Liver (tissue), 9 donors: ENCODE results near the gene HCAR2. TPM values are rescaled to one million over a fixed set of nuclear protein-coding genes. Genes with fewer than 3 reads are reported as not detected.
"Not testable (repeated sequence)": the region's sequence is repeated elsewhere in the genome, so short reads cannot be mapped to it uniquely, and the experiment has no call there.

Experiments used
- DNase-seq: peaks from one replicate; pipeline ENCODE4 v3.0.0-alpha.2; 2017; ENCODE audit warnings: low spot score
- H3K27ac ChIP-seq, 2 donors: one replicate each; pipeline ENCODE4 v1.7.0; 2013; ENCODE audit warnings: inconsistent platforms in 2 of 2, low read length in 2 of 2, control low read depth in 1 of 2, low read depth in 1 of 2, mild to moderate bottlenecking in 1 of 2
- H3K27me3 ChIP-seq, 4 donors: one replicate each; pipeline versions ENCODE4 v1.6.1 to v1.7.0; 2013; ENCODE audit warnings: low read length in 3 of 4, inconsistent platforms in 1 of 4, mild to moderate bottlenecking in 1 of 4, moderate library complexity in 1 of 4; ENCODE audit not compliant: control insufficient read depth in 4 of 4, insufficient read depth in 4 of 4
- H3K36me3 ChIP-seq, 4 donors: one replicate each; pipeline versions ENCODE4 v1.6.1 to v1.7.0; 2013; ENCODE audit warnings: low read length in 3 of 4, mild to moderate bottlenecking in 3 of 4, low read depth in 1 of 4, moderate library complexity in 1 of 4; ENCODE audit not compliant: control insufficient read depth in 4 of 4, insufficient read depth in 3 of 4
- H3K4me1 ChIP-seq, 4 donors: one replicate each; pipeline versions ENCODE4 v1.6.1 to v1.7.0; 2013; ENCODE audit warnings: low read length in 3 of 4, mild to moderate bottlenecking in 3 of 4, moderate library complexity in 1 of 4; ENCODE audit not compliant: control insufficient read depth in 4 of 4, insufficient read depth in 4 of 4
- H3K4me3 ChIP-seq, 3 donors: one replicate each; pipeline versions ENCODE4 v1.6.1 to v1.7.0; 2013; ENCODE audit warnings: low read length in 3 of 3, control low read depth in 1 of 3, low read depth in 1 of 3, mild to moderate bottlenecking in 1 of 3
- H3K9ac ChIP-seq, 2 donors: one replicate each; pipeline ENCODE4 v1.7.0; 2013; ENCODE audit warnings: low read length in 2 of 2, mild to moderate bottlenecking in 2 of 2, moderate library complexity in 2 of 2, control low read depth in 1 of 2, low read depth in 1 of 2
- H3K9me3 ChIP-seq, 4 donors: one replicate each; pipeline versions ENCODE4 v1.6.1 to v1.7.0; 2013; ENCODE audit warnings: low read length in 3 of 4; ENCODE audit not compliant: control insufficient read depth in 4 of 4
- GABPA ChIP-seq, 2 donors: IDR thresholded peaks in 1 of 2; conservative IDR thresholded peaks in 1 of 2; 2 replicates each; pipeline ENCODE4 v1.6.1; 2016; ENCODE audit warnings: antibody characterized with exemption in 2 of 2, mild to moderate bottlenecking in 1 of 2, moderate library complexity in 1 of 2
- HNF4A ChIP-seq, 2 donors: conservative IDR thresholded peaks; 2 replicates each; pipeline ENCODE4 v1.6.1; 2016; ENCODE audit warnings: antibody characterized with exemption in 2 of 2, mild to moderate bottlenecking in 2 of 2
- JUND ChIP-seq, 2 donors: IDR thresholded peaks; 2 replicates each; pipeline ENCODE4 v1.6.1; 2016; ENCODE audit warnings: antibody characterized with exemption in 2 of 2
- MAX ChIP-seq: IDR thresholded peaks from 2 replicates; pipeline ENCODE4 v1.6.1; 2016; ENCODE audit warnings: antibody characterized with exemption
- NR2F2 ChIP-seq: IDR thresholded peaks from 2 replicates; pipeline ENCODE4 v1.6.1; 2016; ENCODE audit warnings: antibody characterized with exemption
- RAD21 ChIP-seq, 2 donors: IDR thresholded peaks; 2 replicates each; pipeline ENCODE4 v1.6.1; 2016; ENCODE audit warnings: antibody characterized with exemption in 2 of 2, mild to moderate bottlenecking in 2 of 2
- RXRA ChIP-seq, 2 donors: IDR thresholded peaks; 2 replicates each; pipeline ENCODE4 v1.6.1; 2017 to 2018; ENCODE audit warnings: antibody characterized with exemption in 2 of 2, mild to moderate bottlenecking in 1 of 2
- YY1 ChIP-seq: IDR thresholded peaks from 2 replicates; pipeline ENCODE4 v1.6.1; 2016; ENCODE audit warnings: antibody characterized with exemption, mild to moderate bottlenecking
- WGBS: extraction: QIAGEN DNeasy Blood & Tissue Kit; methylation state at CpG from one replicate; pipeline ENCODE4 v1.1.7; 2013; 5-methylcytosine and 5-hydroxymethylcytosine counted together
- polyA plus RNA-seq, 2 donors: library from polyadenylated mRNA; stranded (reverse) in 1 of 2; unstranded in 1 of 2; fragments of 200-250 nt in 1 of 2; fragments of >200 nt in 1 of 2; fragmentation: Nextera tagmentation in 1 of 2; extraction: Ambion mirVana in 1 of 2; gene quantifications; one replicate each; pipeline versions ENCODE4 v1.2.1 to v1.2.3, GENCODE V29; 2013 to 2015
- total RNA-seq, 2 donors: library from RNA; depleted of rRNA; stranded (reverse); fragments of >200 nt; gene quantifications; one replicate each; pipeline ENCODE4 v1.2.3, GENCODE V29; 2014
- TF ChIP-seq, protein P1 (sequence below): IDR thresholded peaks from 2 replicates; pipeline ENCODE4 v1.6.1; 2016; ENCODE audit warnings: antibody characterized with exemption
- TF ChIP-seq, protein P2 (sequence below): IDR thresholded peaks from 2 replicates; pipeline ENCODE4 v1.6.1; 2016; ENCODE audit warnings: antibody characterized with exemption
- donor health status: healthy.
- donor health status: healthy.
- donor health status: healthy.
- donor health status: healthy.
- donor health status: healthy.

HCAR2 gene
- total and polyA plus RNA-seq, 4 donors, result 0.08 to 0.70 (median 0.08) TPM; not detected in 1

DNA sequence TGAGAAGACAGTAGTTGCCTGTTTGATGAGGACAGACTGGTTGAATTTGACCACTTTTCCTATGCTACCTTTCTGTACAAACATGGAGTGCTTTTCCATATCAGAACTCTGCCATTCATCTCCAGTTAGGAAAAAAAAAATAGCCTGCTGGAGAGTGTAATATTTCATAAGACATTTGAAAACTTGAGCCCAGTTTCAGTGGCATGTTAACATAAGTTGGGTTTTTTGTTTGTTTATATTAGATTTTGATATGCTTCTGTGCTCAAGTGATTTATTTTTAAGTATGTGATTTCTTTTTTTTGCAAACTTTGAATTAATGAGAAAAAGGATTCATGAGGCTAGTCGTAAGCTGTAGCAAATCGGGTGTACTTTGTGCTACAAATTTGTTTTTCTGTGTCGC is 684 bp upstream of the HCAR2 start:
- not testable (repeated sequence) for H3K4me3 ChIP-seq, H3K9ac ChIP-seq, H3K36me3 ChIP-seq, DNase-seq, H3K27me3 ChIP-seq, H3K9me3 ChIP-seq, H3K4me1 ChIP-seq, H3K27ac ChIP-seq
- 85% methylated on average over 3 of the region's 3 CpGs for WGBS

DNA sequence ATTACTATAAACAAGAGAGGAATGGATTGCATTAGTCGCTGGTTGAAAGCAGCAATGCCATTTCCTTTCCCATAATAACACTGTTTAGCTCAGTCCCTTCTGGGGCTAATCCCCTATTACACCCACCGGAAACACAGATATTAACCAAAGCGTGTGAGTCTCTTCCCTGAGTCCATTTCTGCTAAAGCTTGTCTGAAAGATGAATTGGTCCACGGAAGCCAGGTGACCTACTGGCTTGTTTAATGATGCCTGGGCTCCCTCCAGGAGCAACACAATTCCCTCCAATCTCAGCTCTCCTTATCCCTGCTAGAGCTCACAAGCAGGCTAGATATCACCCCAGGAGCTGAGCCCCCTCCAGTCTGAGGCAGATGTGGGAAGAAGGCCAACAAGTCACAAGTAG is 1.7 kb downstream of the HCAR2 start:
- not testable (repeated sequence) for DNase-seq, H3K9ac ChIP-seq, H3K27ac ChIP-seq, H3K27me3 ChIP-seq, H3K36me3 ChIP-seq, H3K4me1 ChIP-seq, H3K4me3 ChIP-seq, H3K9me3 ChIP-seq
- 64% methylated on average over 4 of the region's 4 CpGs for WGBS

- H3K9me3 ChIP-seq, H3K36me3 ChIP-seq, H3K27me3 ChIP-seq, H3K27ac ChIP-seq, H3K4me1 ChIP-seq, DNase-seq, H3K9ac ChIP-seq, H3K4me3 ChIP-seq: not testable (repeated sequence)
- WGBS, result 80% methylated on average over 2 of the region's 9 CpGs
These were observed 3.0 kb downstream of the HCAR2 start for GRCh38 chr12:122700038-122700710.

DNA sequence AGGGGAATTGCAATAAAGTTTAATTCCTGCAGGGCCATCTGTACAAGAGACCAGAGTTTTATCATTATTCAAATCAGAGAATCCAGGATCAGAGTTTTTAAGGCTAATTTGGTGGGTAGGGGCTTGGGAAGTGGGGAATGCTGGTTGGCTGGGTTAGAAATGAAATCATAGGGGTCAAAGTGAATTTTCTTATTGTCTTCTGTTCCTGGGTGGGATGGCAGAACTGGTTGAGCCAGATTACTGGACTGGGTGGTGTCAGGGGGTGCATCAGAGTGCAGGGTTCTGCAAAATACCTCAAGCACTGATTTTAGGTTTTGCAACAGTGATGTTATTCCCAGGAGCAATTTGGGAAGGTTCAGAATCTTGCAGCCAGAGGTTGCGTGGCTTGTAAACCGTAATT is 6.2 kb downstream of the HCAR2 start:
- not testable (repeated sequence) for H3K9ac ChIP-seq, H3K27ac ChIP-seq, H3K4me1 ChIP-seq, H3K4me3 ChIP-seq, H3K36me3 ChIP-seq, H3K9me3 ChIP-seq, DNase-seq, H3K27me3 ChIP-seq
- WGBS, result 87% methylated on average over 2 of the region's 2 CpGs

- 50% methylated on average over 3 of the region's 3 CpGs for WGBS
- H3K9me3 ChIP-seq, result no peaks in the 10 kb centered on the region
- DNase-seq, result no peak
- no peak overlapping the region for H3K9ac ChIP-seq
- TF ChIP-seq, protein P1, sequence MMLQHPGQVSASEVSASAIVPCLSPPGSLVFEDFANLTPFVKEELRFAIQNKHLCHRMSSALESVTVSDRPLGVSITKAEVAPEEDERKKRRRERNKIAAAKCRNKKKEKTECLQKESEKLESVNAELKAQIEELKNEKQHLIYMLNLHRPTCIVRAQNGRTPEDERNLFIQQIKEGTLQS, result no peak
- TF ChIP-seq, protein P2, sequence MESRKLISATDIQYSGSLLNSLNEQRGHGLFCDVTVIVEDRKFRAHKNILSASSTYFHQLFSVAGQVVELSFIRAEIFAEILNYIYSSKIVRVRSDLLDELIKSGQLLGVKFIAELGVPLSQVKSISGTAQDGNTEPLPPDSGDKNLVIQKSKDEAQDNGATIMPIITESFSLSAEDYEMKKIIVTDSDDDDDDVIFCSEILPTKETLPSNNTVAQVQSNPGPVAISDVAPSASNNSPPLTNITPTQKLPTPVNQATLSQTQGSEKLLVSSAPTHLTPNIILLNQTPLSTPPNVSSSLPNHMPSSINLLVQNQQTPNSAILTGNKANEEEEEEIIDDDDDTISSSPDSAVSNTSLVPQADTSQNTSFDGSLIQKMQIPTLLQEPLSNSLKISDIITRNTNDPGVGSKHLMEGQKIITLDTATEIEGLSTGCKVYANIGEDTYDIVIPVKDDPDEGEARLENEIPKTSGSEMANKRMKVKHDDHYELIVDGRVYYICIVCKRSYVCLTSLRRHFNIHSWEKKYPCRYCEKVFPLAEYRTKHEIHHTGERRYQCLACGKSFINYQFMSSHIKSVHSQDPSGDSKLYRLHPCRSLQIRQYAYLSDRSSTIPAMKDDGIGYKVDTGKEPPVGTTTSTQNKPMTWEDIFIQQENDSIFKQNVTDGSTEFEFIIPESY, result no peak
- TF ChIP-seq NR2F2, result no peak
- TF ChIP-seq RXRA (IDR thresholded peaks at IDR 0.05), result no peak
- TF ChIP-seq YY1, result no peak
- TF ChIP-seq JUND (IDR thresholded peaks at IDR 0.05), result no peak
- TF ChIP-seq HNF4A (conservative IDR thresholded peaks at IDR 0.05), result no peak
- no peak for TF ChIP-seq GABPA (IDR thresholded peaks at IDR 0.05 in 1 of 2, conservative IDR thresholded peaks at IDR 0.05 in 1 of 2)
- no peak for TF ChIP-seq RAD21 (IDR thresholded peaks at IDR 0.05)
- no peak for TF ChIP-seq MAX
- peaks cover 0 to 3% (median 0%) of the 10 kb centered on the region in 4 donors for H3K4me1 ChIP-seq
- H3K27ac ChIP-seq, result no peak overlapping the region
- H3K36me3 ChIP-seq, result no peaks in the 10 kb centered on the region
- H3K27me3 ChIP-seq, result no peaks in the 10 kb centered on the region
- no peak overlapping the region for H3K4me3 ChIP-seq
These were observed 11.6 kb downstream of the HCAR2 start for GRCh38 chr12:122691566-122691965.
